Ovary (tissue), 1 donor: ENCODE results near the gene GPR55.

Experiments used
- EP300 ChIP-seq: sonication (generic); formaldehyde crosslinking; IDR thresholded peaks from one replicate; pipeline ENCODE4 v1.6.1; 2017; ENCODE audit warnings: antibody characterized with exemption
- POLR2A ChIP-seq: fragments of 450-650 bp; IDR thresholded peaks from one replicate; pipeline ENCODE4 v1.6.1; 2017; ENCODE audit warnings: antibody characterized with exemption, mild to moderate bottlenecking, moderate library complexity

GRCh38 chr2:230906471-230907230, 18.4 kb downstream of the GPR55 start:
- TF ChIP-seq EP300 (no peak), POLR2A (no peak)
